ENCODE measurements around the gene CCN2.
"Not testable (repeated sequence)": the region's sequence is repeated elsewhere in the genome, so short reads cannot be mapped to it uniquely, and the experiment has no call there.

Gene CCN2

DNA sequence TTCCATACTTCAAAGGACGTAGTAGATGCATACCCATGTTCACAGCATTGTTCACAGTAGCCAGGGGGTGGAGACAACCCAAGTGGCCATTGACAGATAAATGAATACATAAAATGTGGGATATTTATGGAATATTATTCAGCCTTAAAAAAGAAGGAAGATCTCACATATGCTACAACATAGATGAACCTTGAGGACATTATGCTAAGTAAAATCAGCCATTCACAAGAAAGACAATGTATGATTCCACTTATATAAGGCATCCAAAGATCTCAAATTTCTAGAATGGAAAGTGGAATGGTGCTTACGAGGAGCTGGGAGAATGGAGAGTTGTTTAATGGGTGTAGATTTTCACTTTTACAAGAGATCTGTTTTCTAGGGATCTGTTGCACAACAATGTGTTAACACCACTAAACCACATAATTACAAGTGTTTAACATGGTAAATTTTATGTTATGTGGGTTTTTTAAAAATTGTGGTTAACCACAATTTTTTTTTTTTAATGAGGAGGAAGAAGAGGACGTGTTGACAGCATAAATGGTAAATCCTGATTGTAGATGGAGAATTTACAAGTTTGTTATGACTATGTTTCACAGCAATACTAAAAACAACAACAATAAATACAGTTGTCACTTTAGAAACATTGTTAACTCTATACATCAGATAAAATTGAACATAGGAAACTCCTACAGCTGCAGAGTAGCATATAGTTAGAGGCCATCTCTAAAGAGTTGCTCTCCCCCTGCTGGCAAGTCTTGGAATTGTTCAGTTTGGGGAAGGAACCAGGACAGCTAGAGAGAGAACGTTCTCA lies 41.6 kb downstream of the CCN2 start:
- peak; percentile 61 for DNase-seq (ENCODE audit: low read depth)

DNA sequence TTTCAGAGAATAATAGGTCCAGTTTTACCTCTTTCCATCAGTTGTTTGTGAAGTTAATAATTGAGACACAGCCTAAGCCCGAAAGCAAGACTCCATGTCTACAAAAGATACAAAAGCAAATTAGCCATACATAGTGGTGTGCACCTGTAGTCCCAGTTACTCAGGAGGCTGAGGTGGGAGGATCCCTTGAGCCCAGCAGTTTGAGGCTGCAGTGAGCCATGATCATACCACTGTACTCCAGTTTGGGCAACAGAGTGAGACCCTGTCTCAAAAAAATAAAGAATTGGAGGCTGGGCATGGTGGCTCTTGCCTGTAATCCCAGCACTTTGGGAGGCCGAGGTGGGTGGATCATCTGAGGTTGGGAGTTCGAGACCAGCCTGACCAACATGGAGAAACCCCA lies 42.4 kb downstream of the CCN2 start:
- not testable (repeated sequence) for DNase-seq (ENCODE audit: low read depth)

DNA sequence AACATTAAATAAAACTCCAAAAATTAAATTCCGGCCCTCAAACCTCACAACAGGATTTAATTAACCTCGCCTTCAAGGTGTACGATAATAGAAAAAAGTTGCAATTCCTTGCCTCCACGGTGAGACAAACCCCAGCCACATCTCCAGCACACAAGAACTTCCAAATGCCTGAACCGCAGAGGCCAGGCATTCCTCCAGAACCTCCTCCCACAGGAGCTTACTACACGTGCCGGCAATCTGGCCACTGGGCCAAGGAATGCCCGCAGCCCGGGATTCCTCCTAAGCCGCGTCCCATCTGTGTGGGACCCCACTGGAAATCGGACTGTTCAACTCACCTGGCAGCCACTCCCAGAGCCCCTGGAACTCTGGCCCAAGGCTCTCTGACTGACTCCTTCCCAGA lies 47.4 kb downstream of the CCN2 start:
- DNase-seq (ENCODE audit: low read depth) = not testable (repeated sequence)

DNA sequence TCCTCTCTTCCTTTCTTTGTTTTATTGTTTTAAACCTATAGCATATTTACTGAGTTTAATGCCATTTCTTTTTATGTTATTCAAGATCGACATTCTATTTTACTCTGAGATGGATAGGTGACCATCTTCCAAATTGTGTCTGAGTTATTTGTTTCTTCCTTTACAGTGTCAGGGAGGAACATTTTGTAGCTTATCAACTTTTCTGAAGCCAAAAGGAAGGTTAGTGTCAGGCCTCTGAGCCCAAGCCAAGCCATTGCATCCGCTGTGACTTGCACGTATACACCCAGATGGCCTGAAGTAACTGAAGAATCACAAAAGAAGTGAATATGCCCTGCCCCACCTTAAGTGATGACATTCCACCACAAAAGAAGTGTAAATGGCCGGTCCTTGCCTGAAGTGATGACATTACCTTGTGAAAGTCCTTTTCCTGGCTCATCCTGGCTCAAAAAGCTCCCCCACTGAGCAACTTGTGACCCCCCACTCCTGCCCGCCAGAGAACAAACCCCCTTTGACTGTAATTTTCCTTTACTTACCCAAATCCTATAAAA lies 49.8 kb downstream of the CCN2 start:
- not testable (repeated sequence) for DNase-seq (ENCODE audit: low read depth)

DNA sequence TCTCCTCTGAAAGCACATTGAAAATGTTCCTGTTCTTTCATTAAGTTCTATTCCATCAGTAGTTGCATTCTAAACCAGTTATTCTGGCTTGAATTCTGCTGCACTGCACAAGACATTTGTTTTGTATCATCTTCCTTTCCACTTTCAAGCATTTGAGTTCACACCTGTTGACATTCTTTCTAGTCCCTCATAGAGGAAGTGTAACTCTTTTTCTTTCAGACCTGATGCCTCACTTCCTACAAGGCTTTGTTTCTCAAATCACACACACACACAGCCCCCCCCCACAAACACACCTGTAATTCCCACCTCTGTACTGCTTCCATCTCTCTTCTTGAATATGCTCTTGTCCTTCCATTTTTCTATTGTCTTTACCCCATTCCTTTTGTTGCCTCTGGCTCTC lies 50.9 kb downstream of the CCN2 start:
- no peak for DNase-seq (ENCODE audit: low read depth)

DNA sequence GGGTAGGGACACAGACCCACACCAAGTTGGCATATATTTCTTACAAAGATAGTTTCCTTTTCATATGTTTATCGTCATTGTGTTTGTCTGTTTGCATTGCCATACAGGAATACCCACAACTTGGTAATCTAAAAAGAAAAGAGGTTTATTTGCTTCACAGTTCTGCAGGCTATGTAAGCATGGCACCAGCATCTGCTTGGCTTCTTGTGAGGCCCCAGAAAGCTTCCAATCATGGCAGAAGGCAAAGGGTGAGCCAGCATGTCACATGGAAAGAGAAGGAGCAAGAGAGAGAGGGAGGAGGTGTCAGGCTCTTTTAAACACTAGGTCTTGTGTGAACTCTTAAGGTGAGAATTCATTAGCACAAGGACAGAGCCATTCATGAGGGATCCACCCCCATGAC lies 52.5 kb downstream of the CCN2 start:
- no peak for DNase-seq (ENCODE audit: low read depth)

All from stromal cell of bone marrow (primary cell).